ENCODE results near the gene MSH5. TPM values are rescaled to one million over a fixed set of nuclear protein-coding genes. Genes with fewer than 3 reads are reported as not detected.
A peak's percentile ranks its signal among the peaks of the same experiment; 100 is the strongest.

Gene MSH5
- total and polyA plus RNA-seq, 4 donors, result 5.9 to 15.1 (median 7.0) TPM; not detected in 1

DNA sequence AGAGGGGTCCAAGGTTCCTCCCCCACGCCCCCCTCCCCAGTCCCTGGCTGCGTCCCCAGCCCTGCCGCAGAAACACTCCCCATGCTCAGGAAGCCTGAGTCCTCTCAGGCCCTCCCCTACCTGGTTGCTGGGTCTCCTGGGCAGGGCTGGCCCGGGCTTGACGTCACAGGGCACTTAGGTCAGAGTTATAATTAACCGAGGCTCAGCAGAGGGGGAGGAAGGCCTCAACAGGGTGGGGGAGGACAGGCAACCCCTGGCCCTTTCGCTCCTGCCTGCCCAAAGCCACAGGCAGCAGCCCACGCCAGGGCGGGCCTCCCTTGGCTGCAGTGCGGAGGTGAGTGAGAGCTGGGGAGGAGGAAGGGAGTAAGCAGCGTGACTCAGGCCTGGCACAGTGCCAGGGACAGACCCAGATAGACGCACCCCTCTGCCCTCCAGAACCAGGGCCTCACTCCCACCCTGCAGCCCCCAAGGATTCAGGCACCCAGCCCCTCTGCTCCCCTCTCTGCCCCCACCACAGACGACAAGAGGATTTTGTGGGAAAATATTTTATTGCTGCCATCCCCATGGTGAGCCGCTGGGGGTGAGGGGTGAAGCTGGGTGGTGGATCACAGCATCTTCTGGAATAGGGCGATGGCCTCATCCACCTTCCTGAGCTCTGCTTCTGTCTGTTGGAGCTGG, 37.3 kb downstream of the MSH5 start, which contains the start of gene VWA7:
VWA7 (minus strand) TSS at position 340 of the 678 bp plus-strand sequence. CDS start 549 bp downstream, outside the sequence.
- H3K36me3 ChIP-seq (ENCODE audit: control insufficient read depth in 1 of 2, insufficient read depth in 2 of 2, low read length in 1 of 2), result peaks cover 0 to 2% of the 10 kb centered on the region in 2 donors
- 14 to 16% methylated on average over 15 of the region's 15 CpGs for WGBS, 2 donors
- ATAC-seq (ENCODE audit: low FRiP score) (peak; percentile 44), DNase-seq (peak; percentile 70 to 88)
- H3K27ac ChIP-seq (ENCODE audit: low read depth in 1 of 2, low read length in 2 of 2), result no peak within 1 kb of the TSS
- H3K9me3 ChIP-seq (ENCODE audit: control insufficient read depth, low read length), result no peaks in the 10 kb centered on the region
- H3K4me3 ChIP-seq (ENCODE audit: low read length in 2 of 2), result no peak within 1 kb of the TSS
- no peaks in the 10 kb centered on the region for H3K4me1 ChIP-seq (ENCODE audit: control insufficient read depth in 1 of 2, insufficient read depth in 2 of 2, low read length in 2 of 2)
- no peaks in the 10 kb centered on the region for H3K27me3 ChIP-seq (ENCODE audit: control insufficient read depth in 1 of 2, insufficient read depth in 2 of 2, low read length in 1 of 2)
- intact Hi-C loops (cut with DNase I), result no loop called here

- ATAC-seq (ENCODE audit: low FRiP score), result no peak
Observed at GRCh38 chr6:31777667-31778050, 37.9 kb downstream of the MSH5 start.

DNA sequence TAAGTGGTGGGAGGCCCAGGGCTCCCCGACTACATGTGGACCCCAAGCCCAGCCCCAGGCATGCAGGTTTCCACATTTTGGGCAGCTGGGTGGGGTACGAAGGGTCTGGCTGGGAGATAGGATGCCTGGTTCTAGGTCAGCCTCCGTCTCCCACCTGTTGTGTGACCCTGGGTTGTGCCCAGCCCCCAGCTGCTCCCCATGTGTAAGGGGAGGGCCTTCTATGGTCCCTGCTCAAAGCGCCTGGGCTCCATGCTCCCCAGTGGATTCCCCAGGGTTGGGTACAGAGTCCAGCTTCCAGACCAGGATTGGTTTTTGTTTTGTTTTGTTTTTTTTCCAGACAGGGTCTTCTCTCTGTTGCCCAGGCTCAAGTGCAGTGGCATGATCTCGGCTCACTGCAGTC, 38.4 kb downstream of the MSH5 start:
- Histone ChIP-seq H3K27me3 (ENCODE audit: control insufficient read depth in 1 of 2, insufficient read depth in 2 of 2, low read length in 1 of 2) (no peaks in the 10 kb centered on the region), H3K9me3 (ENCODE audit: control insufficient read depth, low read length) (no peaks in the 10 kb centered on the region), H3K36me3 (ENCODE audit: control insufficient read depth in 1 of 2, insufficient read depth in 2 of 2, low read length in 1 of 2) (peaks cover 0 to 2% of the 10 kb centered on the region in 2 donors), H3K4me3 (ENCODE audit: low read length in 2 of 2) (no peak overlapping the region), H3K4me1 (ENCODE audit: control insufficient read depth in 1 of 2, insufficient read depth in 2 of 2, low read length in 2 of 2) (no peaks in the 10 kb centered on the region), H3K27ac (ENCODE audit: low read depth in 1 of 2, low read length in 2 of 2) (no peak overlapping the region)
- DNase-seq (no peak), ATAC-seq (ENCODE audit: low FRiP score) (no peak)
- intact Hi-C loops (cut with DNase I), result no loop called here
- WGBS, 2 donors, result 95 to 96% methylated on average over 5 of the region's 5 CpGs

More at GRCh38 chr6:31777667-31778050, 37.9 kb downstream of the MSH5 start:
- no peaks in the 10 kb centered on the region for H3K4me1 ChIP-seq (ENCODE audit: control insufficient read depth in 1 of 2, insufficient read depth in 2 of 2, low read length in 2 of 2)
- no peaks in the 10 kb centered on the region for H3K9me3 ChIP-seq (ENCODE audit: control insufficient read depth, low read length)
- H3K36me3 ChIP-seq (ENCODE audit: control insufficient read depth in 1 of 2, insufficient read depth in 2 of 2, low read length in 1 of 2), result peaks cover 0 to 2% of the 10 kb centered on the region in 2 donors
- H3K4me3 ChIP-seq (ENCODE audit: low read length in 2 of 2), result no peak overlapping the region
- no peaks in the 10 kb centered on the region for H3K27me3 ChIP-seq (ENCODE audit: control insufficient read depth in 1 of 2, insufficient read depth in 2 of 2, low read length in 1 of 2)
- DNase-seq, result no peak
- 89 to 94% methylated on average over 5 of the region's 5 CpGs for whole genome bisulfite sequencing, 2 donors
- intact Hi-C loops (cut with DNase I), result no loop called here
- no peak overlapping the region for H3K27ac ChIP-seq (ENCODE audit: low read depth in 1 of 2, low read length in 2 of 2)

- ATAC-seq (ENCODE audit: low FRiP score) (no peak), DNase-seq (no peak)
- no peaks in the 10 kb centered on the region for H3K4me1 ChIP-seq (ENCODE audit: control insufficient read depth in 1 of 2, insufficient read depth in 2 of 2, low read length in 2 of 2)
- H3K27ac ChIP-seq (ENCODE audit: low read depth in 1 of 2, low read length in 2 of 2), result no peak overlapping the region
- intact Hi-C loops (cut with DNase I), result no loop called here
- WGBS, 2 donors, result 92 to 93% methylated on average over 39 to 43 of the region's 43 CpGs
- no peak overlapping the region for H3K4me3 ChIP-seq (ENCODE audit: low read length in 2 of 2)
- H3K36me3 ChIP-seq (ENCODE audit: control insufficient read depth in 1 of 2, insufficient read depth in 2 of 2, low read length in 1 of 2), result peaks cover 0 to 5% of the 10 kb centered on the region in 2 donors
- H3K9me3 ChIP-seq (ENCODE audit: control insufficient read depth, low read length), result no peaks in the 10 kb centered on the region
- no peaks in the 10 kb centered on the region for H3K27me3 ChIP-seq (ENCODE audit: control insufficient read depth in 1 of 2, insufficient read depth in 2 of 2, low read length in 1 of 2)
Observed at GRCh38 chr6:31778999-31779885, 39.4 kb downstream of the MSH5 start.

GRCh38 chr6:31779908-31780307, 40.1 kb downstream of the MSH5 start:
- no peak overlapping the region for H3K27ac ChIP-seq (ENCODE audit: low read depth in 1 of 2, low read length in 2 of 2)
- H3K9me3 ChIP-seq (ENCODE audit: control insufficient read depth, low read length), result no peaks in the 10 kb centered on the region
- no peak for DNase-seq
- H3K4me3 ChIP-seq (ENCODE audit: low read length in 2 of 2), result no peak overlapping the region
- WGBS, 2 donors, result 89 to 93% methylated on average over 10 of the region's 10 CpGs
- peaks cover 0 to 5% of the 10 kb centered on the region in 2 donors for H3K36me3 ChIP-seq (ENCODE audit: control insufficient read depth in 1 of 2, insufficient read depth in 2 of 2, low read length in 1 of 2)
- no peaks in the 10 kb centered on the region for H3K4me1 ChIP-seq (ENCODE audit: control insufficient read depth in 1 of 2, insufficient read depth in 2 of 2, low read length in 2 of 2)
- no peak for ATAC-seq (ENCODE audit: low FRiP score)
- intact Hi-C loops (cut with DNase I), result no loop called here
- H3K27me3 ChIP-seq (ENCODE audit: control insufficient read depth in 1 of 2, insufficient read depth in 2 of 2, low read length in 1 of 2), result no peaks in the 10 kb centered on the region

GRCh38 chr6:31780507-31781243, 40.9 kb downstream of the MSH5 start:
- no peak for DNase-seq
- Histone ChIP-seq H3K27me3 (ENCODE audit: control insufficient read depth in 1 of 2, insufficient read depth in 2 of 2, low read length in 1 of 2) (no peaks in the 10 kb centered on the region), H3K4me1 (ENCODE audit: control insufficient read depth in 1 of 2, insufficient read depth in 2 of 2, low read length in 2 of 2) (no peaks in the 10 kb centered on the region), H3K4me3 (ENCODE audit: low read length in 2 of 2) (no peak overlapping the region), H3K9me3 (ENCODE audit: control insufficient read depth, low read length) (no peaks in the 10 kb centered on the region), H3K27ac (ENCODE audit: low read depth in 1 of 2, low read length in 2 of 2) (no peak overlapping the region), H3K36me3 (ENCODE audit: control insufficient read depth in 1 of 2, insufficient read depth in 2 of 2, low read length in 1 of 2) (peaks cover 0 to 5% of the 10 kb centered on the region in 2 donors)
- no peak for ATAC-seq (ENCODE audit: low FRiP score)
- 88% methylated on average over 20 of the region's 20 CpGs for WGBS, 2 donors
- intact Hi-C loops (cut with DNase I), result no loop called here

- no peaks in the 10 kb centered on the region for H3K9me3 ChIP-seq (ENCODE audit: control insufficient read depth, low read length)
- H3K27ac ChIP-seq (ENCODE audit: low read depth in 1 of 2, low read length in 2 of 2), result no peak overlapping the region
- H3K27me3 ChIP-seq (ENCODE audit: control insufficient read depth in 1 of 2, insufficient read depth in 2 of 2, low read length in 1 of 2), result no peaks in the 10 kb centered on the region
- no peak for DNase-seq
- H3K4me3 ChIP-seq (ENCODE audit: low read length in 2 of 2), result no peak overlapping the region
- H3K4me1 ChIP-seq (ENCODE audit: control insufficient read depth in 1 of 2, insufficient read depth in 2 of 2, low read length in 2 of 2), result no peaks in the 10 kb centered on the region
- intact Hi-C loops (cut with DNase I), result no loop called here
- WGBS, 2 donors, result 94 to 95% methylated on average over 23 of the region's 23 CpGs
- ATAC-seq (ENCODE audit: low FRiP score), result no peak
- peaks cover 0 to 5% of the 10 kb centered on the region in 2 donors for H3K36me3 ChIP-seq (ENCODE audit: control insufficient read depth in 1 of 2, insufficient read depth in 2 of 2, low read length in 1 of 2)
Observed at GRCh38 chr6:31781244-31782125, 41.7 kb downstream of the MSH5 start.
